GM21576 (cell line): ENCODE results near the gene PCNA.
A peak's percentile ranks its signal among the peaks of the same experiment; 100 is the strongest.

ENCODE experiments used
- ATAC-seq: cut with Tn5 transposase; IDR thresholded peaks from one replicate; pipeline ENCODE4 v1.9.1; 2021; ENCODE audit warnings: mild to moderate bottlenecking, moderate library complexity; ENCODE audit not compliant: unreplicated experiment

Gene PCNA

DNA sequence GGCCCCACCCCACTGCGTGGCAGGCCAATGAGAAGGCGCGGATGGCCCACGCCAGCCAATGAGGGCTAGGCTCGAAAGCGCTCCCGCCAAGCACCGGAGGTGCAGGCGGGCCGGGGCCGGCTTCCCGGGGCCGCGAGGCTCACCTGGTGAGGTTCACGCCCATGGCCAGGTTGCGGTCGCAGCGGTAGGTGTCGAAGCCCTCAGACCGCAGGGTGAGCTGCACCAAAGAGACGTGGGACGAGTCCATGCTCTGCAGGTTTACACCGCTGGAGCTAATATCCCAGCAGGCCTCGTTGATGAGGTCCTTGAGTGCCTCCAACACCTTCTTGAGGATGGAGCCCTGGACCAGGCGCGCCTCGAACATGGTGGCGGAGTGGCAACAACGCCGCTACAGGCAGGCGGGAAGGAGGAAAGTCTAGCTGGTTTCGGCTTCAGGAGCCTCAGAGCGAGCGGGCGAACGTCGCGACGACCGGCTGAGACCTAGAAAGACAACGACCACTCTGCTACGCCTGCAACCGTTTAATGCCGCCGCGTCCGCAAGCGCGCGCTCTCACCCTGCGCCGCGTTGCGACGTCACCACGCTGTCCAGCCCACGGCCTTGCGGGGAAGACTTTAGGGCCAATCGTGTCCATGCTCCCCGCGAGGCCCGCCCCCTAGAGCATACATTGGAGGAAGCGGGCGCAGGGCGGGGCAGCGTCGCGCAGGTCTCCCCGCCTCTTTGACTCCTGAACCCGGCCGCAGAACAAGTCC lies at the start of gene PCNA:
Gene PCNA, minus strand, starts transcription at position 524 of the 750 bp plus-strand sequence. Its CDS starts 160 bp downstream, at position 364.
- ATAC-seq, result peak; percentile 97

DNA sequence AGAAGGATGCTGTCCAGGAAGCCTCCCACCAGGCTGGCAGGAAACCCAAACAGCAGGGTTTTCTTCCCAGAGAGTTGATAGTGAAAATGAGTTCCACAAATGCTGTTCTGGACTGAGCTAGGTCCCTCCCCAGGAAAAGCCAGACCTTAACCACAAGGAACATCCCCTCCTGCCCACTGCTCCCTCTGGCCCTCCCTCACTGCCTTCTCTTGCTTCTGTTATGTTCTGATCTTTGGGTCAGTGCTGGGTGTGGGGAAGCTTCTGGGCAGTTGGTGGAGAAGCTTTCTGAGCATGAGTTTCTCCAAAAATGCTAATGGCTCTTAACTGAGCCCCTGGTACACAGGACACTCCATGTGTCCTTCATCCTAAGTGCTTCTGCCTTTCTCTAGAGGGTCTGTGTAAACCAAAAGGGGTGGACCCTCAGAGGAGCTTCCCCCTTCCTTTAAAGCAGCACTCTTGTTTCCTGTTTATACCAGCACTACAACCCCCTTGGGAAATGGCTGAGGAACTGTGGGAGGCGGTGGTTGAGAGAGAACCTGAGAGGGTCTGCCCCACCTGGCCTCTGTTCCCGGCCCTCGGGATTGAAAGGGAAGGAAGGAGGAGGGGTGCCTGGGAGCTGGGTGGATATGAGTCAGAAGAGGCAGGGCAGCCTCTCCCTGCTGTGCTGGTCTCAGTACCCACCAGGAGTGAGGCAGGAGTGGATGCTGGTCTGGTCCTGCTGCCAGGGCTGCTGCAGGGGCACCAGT lies 49.1 kb upstream of the PCNA start:
- no peak for ATAC-seq

DNA sequence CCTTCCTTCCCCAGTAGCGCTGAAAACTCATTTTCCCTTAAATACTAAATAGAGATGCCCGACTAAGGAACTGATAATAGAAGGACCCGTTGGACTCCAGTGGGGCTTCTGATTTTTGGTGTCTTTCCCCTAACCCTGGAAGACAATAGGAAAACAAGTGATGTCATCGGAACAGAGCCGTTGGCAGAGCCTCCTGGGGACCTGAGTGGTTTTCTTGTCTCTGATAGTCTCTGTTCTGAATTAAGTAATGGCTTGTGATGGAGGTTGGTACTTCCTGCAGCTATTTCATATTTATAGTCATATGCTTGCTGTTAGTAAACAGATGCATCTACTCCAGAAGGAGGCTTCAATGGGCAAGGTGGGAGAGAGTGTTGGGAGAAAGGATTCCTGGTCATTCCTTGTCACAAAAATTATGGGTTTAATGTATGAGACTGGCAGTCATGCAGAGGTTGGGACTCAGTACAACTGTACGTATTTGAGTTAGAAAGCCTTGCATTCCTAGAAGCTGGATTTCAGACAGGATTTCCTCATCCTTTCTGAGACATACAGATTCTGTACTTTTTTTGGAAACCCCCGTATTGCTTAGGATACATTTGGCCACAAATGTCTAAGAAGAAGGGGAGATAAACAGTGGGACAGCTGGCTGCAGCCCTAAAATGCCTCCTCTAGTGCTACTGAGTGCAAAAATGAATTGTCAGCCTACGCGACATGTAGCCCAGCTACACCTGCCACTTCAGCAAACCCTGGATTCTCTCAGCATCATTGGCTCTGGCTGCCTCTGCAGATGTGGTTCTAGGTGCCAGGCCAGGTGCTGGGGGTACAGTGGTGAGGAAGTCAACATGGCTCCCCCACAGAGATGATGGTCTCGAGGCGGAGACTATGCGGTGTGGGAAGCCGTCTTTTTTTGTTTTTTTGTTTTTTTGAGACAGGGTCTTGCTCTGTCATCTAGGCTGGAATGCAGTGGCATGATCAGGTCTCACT lies 45.2 kb upstream of the PCNA start:
- no peak for ATAC-seq

DNA sequence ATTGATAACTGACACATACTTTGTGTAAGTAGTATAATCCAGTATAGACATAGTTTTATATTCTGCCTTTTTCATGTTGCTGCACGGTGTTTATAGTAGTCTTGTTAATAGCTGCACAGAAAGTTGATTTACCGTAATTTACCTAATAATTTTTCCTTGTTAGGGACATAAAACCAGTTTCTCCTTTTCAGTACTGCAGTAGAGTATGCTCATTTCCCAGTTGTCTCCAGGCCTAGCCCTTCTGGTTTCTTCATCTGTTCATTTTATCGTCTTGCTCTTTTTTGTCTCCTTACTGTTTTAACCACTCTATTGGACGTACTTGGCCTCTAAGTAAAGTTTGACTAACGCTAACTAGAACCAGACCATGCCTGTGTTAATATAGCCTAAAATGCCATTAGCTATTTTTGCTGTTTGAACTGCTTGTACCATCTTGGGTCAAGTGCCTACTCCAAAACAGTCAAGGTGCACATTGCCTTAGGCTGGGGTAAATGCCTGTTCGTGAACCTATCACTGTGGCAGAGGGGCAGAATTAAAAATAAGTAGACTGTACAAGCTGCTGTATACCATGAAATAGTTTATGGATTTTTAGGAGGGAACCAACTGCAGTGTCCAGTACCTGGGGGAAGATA lies 41.9 kb upstream of the PCNA start:
- no peak for ATAC-seq

DNA sequence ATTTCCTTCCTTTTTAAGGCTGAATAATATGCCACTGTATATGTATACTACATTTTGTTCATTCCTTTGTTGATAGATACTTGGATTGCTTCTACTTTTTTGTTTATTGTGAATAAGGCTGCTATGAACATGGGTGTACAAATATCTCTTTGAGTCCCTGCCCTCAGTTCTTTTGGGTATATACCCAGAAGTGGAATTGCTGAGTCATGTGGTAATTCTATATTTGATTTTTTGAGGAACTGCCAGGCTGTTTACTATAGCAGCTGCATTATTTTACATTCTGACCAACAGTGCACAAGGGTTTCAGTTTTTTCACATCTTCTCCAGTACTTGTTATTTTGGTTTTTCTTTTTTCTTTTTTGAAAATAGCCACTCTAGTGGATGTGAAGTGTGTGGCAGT lies 41.1 kb upstream of the PCNA start:
- ATAC-seq, result no peak

DNA sequence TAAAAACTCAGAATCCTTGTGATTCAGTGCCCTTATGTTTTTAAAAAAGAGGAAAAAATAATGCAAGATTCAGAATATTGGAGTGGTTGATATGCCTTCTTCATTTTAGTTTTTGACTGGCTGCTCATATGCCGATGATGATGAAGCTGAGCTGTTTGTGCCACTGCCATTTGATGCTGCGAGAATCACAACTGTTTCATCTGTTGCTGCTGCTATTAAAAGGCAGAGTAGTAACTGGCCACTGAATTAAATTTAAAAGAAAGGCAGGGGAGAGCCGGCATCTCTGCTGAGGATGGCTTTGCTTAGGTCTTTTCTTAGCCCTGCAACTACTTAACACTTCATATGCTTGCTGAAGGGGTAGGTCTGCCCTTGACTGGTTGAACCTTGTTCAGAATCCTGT lies 40.2 kb upstream of the PCNA start:
- no peak for ATAC-seq

DNA sequence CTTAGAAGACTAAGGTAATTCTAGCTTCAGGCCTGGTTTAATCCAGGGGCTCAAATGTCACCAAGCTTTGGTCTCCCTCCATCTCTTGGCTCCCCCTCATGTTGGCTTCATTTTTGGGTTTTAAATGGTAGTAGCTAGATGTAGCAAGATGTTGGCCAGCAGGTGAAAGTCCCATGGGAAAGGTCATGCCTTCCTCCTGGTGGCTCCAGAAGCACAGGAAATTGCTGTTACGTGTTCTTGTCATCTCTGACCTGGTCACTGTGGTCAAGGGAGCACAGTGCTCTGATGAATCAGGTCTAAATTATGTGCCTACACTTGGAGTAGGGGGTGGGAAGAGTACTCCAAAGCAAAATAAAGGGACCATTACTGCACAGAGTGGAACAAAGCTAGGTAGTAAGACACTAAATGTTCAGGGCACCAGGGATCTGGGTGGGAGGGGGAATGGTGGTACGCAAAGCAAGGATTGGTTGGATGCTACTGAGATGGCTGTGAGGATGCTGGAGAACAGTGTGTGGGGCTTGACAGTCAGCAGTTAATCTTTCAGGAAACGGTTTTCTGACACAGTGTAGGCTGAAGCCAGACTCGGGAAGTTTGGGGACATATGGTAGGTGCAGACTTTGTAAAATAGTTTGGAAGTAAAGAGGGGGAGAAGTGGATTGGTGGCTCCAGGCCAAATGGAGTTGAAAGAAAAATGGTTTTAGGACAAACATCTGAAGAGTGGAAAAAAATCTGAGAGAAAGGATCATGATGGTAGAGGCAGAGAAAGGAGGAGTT lies 37.1 kb upstream of the PCNA start:
- ATAC-seq, result no peak

DNA sequence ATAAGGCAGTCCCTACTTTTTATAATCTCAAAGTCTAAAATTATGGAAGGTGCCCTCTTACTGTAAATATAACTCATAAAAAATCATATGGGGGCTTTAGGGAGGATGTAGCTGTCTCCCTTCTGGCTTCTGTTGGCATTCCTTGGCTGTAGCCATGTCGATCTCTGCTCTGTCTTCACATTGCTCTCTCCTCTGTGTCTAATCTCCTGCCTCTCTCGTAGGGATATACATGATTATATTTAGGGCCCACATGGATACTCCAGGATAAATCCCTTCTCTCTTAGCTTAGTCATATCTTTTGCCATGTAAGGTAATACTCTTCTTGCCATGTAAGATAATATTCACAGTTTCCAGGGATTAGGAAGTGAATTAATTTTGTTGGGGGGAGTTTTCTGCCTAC lies 35.6 kb upstream of the PCNA start:
- no peak for ATAC-seq

DNA sequence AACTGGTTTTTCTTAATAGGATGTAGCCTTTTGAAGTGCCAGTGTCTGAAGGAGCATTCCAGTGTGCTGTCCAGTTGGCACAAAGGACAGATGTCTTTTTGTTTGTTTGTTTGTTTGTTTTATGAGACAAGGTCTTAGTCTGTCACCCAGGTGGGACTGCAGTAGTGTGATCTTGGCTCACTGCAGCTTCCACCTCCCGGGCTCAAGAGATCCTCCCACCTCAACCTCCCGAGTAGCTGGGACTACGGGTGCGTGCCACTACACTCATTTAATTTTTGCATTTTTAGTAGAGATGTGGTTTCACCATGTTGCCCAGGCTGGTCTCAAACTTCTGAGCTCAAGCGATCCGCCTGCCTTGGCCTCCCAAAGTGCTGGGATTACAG lies 34.8 kb upstream of the PCNA start:
- no peak for ATAC-seq

DNA sequence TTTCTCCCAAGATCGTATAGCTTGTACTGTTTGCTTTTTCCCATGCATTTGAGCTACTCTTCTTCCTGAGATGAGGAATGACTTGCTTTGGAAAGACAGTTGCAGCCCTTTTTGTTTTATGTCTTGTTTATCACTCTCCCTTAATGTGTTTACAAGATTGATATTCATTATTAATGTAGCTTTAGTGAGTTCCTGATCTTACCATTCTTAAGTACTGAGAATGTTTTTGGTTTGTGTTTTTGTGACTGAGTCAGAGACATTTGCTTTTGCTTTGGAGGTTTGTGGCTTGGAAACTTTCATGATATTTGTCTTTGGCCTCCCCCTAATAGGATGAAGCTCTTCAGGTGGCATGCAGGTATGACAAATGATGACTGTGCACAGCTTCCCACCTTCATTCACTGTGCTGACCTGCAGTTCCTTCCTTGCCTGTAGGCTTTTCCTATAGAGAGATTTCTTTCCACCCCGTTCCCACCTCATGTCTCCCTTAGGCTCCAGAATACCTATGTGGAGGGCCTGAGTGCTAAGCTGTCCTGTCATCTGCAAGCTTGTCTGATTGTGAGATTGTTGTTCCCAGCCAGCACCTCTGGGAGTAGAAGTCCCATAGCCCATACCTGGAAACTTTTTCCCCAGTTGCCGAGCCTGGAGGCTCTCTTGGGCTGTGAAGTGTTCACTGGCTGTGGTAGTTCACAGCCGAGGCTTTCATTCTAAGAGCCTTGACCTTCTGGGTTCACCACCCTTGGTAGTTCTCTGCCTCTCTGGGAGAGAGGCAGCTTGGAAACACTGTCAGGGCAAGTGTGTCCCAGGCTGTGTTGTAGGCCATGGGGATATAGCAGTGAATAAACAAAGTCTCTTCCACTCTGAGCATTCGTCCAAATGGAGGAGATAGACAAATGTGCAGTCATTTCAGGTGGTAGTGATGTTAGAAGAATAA lies 34.1 kb upstream of the PCNA start:
- ATAC-seq, result no peak

DNA sequence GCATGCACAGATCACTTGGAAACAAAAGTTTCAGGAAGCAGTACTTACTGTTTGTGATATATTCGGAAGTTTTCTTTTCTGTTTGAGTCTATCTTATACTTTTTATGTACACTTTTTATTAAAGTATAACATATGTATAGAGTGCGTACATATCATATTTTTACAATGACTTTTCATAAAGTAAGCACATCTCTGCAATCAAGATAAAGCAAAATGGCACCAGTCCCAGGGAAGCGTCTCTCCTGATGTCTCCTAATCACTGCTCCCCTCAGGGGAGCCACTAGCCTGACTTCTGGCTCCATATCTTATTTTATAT lies 33.4 kb upstream of the PCNA start:
- ATAC-seq, result no peak

DNA sequence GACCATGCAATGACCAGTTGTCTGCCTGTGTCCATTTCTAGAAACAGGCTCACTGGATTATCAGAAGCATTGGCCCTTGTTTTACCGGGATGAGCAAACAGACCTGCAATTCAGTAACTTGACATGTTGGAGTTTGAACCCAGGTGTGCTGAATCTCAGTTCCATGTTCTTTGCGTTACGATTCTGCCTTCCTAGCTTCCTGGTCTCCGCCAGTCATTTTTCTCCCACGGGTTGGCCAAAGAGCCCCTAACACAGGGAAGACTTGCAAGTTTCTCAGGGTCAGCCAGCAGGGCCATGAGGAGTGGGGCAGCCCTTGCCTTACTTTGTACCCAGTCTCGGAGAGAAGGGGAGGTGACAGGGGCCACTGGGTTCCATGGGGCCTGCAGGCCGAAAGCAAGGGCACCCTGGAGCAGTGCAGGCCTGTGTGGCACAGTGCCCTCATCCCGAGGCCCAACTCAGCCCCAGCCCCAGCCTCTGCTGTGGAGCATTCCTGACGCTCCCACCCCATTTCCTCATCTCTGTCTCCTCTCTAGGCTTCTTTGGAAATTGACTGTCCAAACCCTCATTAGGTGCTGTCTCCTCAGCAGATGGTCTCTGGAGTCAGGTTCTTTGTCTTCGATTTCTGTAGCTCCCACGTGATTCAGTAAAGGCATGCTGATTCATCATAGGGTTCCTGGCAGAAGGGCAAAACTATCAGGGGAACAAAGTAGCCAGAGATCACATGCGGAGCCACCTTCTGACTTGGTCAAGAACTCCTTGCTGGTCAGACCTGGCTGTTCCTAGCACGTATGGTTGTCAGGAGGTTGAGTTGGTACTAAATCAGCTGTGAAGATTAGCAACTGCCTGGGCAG lies 30.7 kb upstream of the PCNA start:
- no peak for ATAC-seq

DNA sequence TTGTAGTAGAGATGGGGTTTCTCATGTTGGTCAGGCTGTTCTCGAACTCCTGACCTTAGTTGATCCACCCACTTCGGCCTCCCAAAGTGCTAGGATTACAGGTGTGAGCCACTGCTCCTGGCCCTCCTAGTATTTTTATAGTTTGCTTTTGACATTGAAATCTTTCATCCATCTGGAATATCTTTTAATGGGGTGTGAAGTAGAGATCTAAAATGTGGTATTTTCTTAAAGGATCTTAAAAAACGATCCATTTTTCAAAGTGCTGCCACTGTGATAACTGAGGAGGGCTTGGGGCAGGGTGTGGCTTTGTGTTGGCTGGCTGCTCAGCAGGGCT lies 30.1 kb upstream of the PCNA start:
- no peak for ATAC-seq

DNA sequence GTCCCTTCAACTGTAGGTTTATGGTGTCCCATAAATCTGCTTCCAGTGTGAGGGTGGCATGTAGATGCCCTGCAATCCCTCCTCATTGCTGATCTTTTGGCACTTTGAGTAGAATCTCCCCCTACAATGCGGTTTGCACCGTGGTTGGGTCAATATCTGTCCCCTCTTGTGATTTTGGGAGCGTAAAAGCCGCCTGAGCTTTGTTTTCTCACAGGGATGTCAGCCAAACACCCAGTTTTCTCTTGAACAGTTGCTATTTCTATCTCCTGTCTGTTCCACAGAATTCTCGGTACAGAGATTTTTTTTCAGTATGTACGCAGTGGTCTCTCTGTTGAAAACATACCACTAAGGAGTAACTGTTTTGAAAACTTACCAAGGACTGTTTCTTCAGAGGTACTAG lies 28.8 kb upstream of the PCNA start:
- ATAC-seq, result no peak

DNA sequence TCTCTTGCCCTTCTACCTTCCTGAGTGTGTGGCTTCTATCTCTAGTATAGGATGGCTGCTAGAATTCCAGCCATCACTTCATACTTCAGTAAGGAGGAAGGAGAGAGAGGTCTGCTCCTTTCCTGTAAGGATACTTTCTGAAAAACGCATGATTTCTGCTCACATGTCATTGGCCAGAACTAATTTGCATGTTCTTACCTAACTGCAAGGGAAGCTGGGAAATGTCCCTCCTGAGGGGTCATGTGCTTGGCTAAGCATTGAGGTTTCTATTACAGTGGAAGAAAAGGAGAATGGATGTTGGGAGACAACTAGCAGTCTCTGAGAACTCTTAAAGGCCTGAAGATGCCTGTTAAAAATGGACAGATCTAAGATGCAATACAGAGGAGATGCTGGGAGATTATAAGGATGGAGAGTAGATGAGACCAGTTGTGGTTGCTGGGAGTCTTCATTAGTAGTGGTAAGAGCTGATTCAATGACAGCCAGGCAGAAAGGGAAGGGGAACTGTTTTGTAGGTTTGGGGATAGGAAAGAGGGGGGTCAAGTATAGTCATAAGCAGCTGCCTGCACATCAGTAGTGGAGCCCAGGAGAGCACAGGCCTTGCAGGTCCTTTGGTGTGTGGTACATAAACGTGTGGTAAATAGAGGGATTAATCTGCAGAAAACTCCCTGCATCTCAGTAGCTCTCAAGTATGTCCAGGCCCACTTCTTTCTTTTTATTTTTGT lies 27.3 kb upstream of the PCNA start:
- no peak for ATAC-seq

DNA sequence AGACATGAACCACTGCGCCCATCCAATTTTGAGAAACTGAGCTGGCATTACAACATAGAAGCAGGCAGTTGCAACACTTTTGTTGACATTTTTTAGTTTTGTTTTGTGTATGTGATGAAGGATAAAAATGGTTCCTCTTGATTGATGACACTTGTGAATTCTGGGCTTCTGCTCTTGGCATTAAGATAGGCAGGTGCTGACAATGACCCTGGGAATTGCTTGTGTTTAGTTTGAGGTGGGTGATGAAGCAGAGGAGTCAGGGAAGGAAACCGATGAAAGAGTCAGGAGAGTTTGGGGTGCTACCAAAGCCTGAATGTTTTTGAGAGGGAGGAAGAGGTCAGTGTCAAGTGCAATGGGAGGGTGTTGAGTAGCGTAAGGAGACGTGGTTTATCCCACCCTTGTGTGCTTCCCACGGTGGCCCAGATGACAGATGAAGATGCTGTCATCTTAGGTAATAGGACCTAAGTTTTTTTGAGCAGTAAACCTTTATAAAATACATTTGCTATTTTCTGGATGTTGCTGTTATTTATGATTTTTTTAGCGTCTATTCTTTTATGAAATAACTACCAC lies 26.4 kb upstream of the PCNA start:
- ATAC-seq, result no peak

DNA sequence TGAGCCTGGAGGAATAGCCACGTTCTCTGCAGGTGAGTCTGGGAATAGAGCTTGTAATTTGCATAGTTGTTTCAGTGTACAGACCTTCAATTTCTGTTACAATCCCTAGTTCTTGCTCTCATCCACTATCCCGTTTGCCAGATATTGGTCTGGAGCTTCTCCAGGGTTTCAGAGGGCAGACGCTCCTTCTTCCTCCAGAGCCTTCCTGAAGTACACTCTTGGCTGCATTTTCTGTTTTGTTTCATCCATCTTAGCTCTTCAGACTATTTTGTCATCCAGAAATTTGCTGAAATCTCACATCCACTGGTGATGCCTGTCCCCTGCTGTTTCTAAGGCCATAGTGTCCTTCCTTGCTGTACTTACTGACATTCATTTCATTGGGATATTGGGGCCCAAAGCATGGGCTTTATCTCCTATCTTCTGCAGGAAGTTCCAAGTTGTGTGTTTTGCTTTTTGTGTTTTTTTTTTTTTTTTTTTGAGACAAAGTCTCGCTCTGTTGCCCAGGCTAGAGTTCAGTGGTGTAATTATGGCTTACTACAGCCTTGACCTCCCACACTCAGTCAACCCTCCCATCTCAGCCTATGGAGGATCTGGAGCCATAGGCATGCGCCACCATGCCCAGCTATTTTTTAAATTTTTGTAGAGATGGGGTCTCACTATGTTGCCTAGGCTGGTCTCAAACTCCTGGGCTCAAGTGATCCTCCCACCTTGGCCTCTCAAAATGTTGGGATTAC lies 25.8 kb upstream of the PCNA start:
- no peak for ATAC-seq
